ENCODE measurements around the gene MTR.

Gene MTR

GRCh38 chr1:236809148-236809547 is 14.1 kb downstream of the MTR start:
- Histone ChIP-seq H3K36me3 (ENCODE audit: control insufficient read depth, low read depth, low read length) (no peaks in the 10 kb centered on the region), H3K9me3 (ENCODE audit: control insufficient read depth, low read depth, low read length) (no peaks in the 10 kb centered on the region), H3K27ac (ENCODE audit: low read length) (no peak overlapping the region), H3K27me3 (ENCODE audit: control insufficient read depth, insufficient read depth, low read length) (no peaks in the 10 kb centered on the region), H3K4me1 (ENCODE audit: control insufficient read depth, low read depth, low read length) (no peaks in the 10 kb centered on the region), H3K9ac (ENCODE audit: low read length) (no peak overlapping the region), H3K4me3 (ENCODE audit: low read length) (no peak overlapping the region)

- no peaks in the 10 kb centered on the region for H3K27me3 ChIP-seq (ENCODE audit: control insufficient read depth, insufficient read depth, low read length)
- no peak overlapping the region for H3K4me3 ChIP-seq (ENCODE audit: low read length)
- H3K27ac ChIP-seq (ENCODE audit: low read length), result no peak overlapping the region
- no peaks in the 10 kb centered on the region for H3K4me1 ChIP-seq (ENCODE audit: control insufficient read depth, low read depth, low read length)
- no peaks in the 10 kb centered on the region for H3K9me3 ChIP-seq (ENCODE audit: control insufficient read depth, low read depth, low read length)
- H3K9ac ChIP-seq (ENCODE audit: low read length), result no peak overlapping the region
- peaks cover 6% of the 10 kb centered on the region for H3K36me3 ChIP-seq (ENCODE audit: control insufficient read depth, low read depth, low read length)
These were observed 14.9 kb downstream of the MTR start for GRCh38 chr1:236810018-236810417.

- Histone ChIP-seq H3K9ac (ENCODE audit: low read length) (no peak overlapping the region), H3K9me3 (ENCODE audit: control insufficient read depth, low read depth, low read length) (no peaks in the 10 kb centered on the region), H3K27ac (ENCODE audit: low read length) (no peak overlapping the region), H3K36me3 (ENCODE audit: control insufficient read depth, low read depth, low read length) (peaks cover 17% of the 10 kb centered on the region), H3K27me3 (ENCODE audit: control insufficient read depth, insufficient read depth, low read length) (no peaks in the 10 kb centered on the region), H3K4me3 (ENCODE audit: low read length) (no peak overlapping the region), H3K4me1 (ENCODE audit: control insufficient read depth, low read depth, low read length) (no peaks in the 10 kb centered on the region)
These were observed 17.4 kb downstream of the MTR start for GRCh38 chr1:236812334-236813030.

GRCh38 chr1:236815941-236816340 is 20.8 kb downstream of the MTR start:
- no peak overlapping the region for H3K9ac ChIP-seq (ENCODE audit: low read length)
- H3K27ac ChIP-seq (ENCODE audit: low read length), result no peak overlapping the region
- H3K4me1 ChIP-seq (ENCODE audit: control insufficient read depth, low read depth, low read length), result no peaks in the 10 kb centered on the region
- H3K4me3 ChIP-seq (ENCODE audit: low read length), result no peak overlapping the region
- peaks cover 21% of the 10 kb centered on the region for H3K36me3 ChIP-seq (ENCODE audit: control insufficient read depth, low read depth, low read length)
- H3K9me3 ChIP-seq (ENCODE audit: control insufficient read depth, low read depth, low read length), result no peaks in the 10 kb centered on the region
- no peaks in the 10 kb centered on the region for H3K27me3 ChIP-seq (ENCODE audit: control insufficient read depth, insufficient read depth, low read length)

GRCh38 chr1:236819856-236820255 is 24.8 kb downstream of the MTR start:
- H3K9ac ChIP-seq (ENCODE audit: low read length), result no peak overlapping the region
- H3K27me3 ChIP-seq (ENCODE audit: control insufficient read depth, insufficient read depth, low read length), result no peaks in the 10 kb centered on the region
- no peak overlapping the region for H3K4me3 ChIP-seq (ENCODE audit: low read length)
- no peaks in the 10 kb centered on the region for H3K9me3 ChIP-seq (ENCODE audit: control insufficient read depth, low read depth, low read length)
- no peaks in the 10 kb centered on the region for H3K4me1 ChIP-seq (ENCODE audit: control insufficient read depth, low read depth, low read length)
- peaks cover 21% of the 10 kb centered on the region for H3K36me3 ChIP-seq (ENCODE audit: control insufficient read depth, low read depth, low read length)
- H3K27ac ChIP-seq (ENCODE audit: low read length), result no peak overlapping the region

- H3K36me3 ChIP-seq (ENCODE audit: control insufficient read depth, low read depth, low read length), result peaks cover 19% of the 10 kb centered on the region
These were observed 26.1 kb downstream of the MTR start for GRCh38 chr1:236821091-236821627.

GRCh38 chr1:236823559-236823958 is 28.5 kb downstream of the MTR start:
- H3K4me3 ChIP-seq (ENCODE audit: low read length), result no peak overlapping the region
- no peaks in the 10 kb centered on the region for H3K9me3 ChIP-seq (ENCODE audit: control insufficient read depth, low read depth, low read length)
- H3K27me3 ChIP-seq (ENCODE audit: control insufficient read depth, insufficient read depth, low read length), result no peaks in the 10 kb centered on the region
- H3K4me1 ChIP-seq (ENCODE audit: control insufficient read depth, low read depth, low read length), result no peaks in the 10 kb centered on the region
- no peak overlapping the region for H3K9ac ChIP-seq (ENCODE audit: low read length)
- peaks cover 23% of the 10 kb centered on the region for H3K36me3 ChIP-seq (ENCODE audit: control insufficient read depth, low read depth, low read length)
- H3K27ac ChIP-seq (ENCODE audit: low read length), result no peak overlapping the region

More at GRCh38 chr1:236821091-236821627, 26.1 kb downstream of the MTR start:
- H3K4me1 ChIP-seq (ENCODE audit: control insufficient read depth, low read depth, low read length), result no peaks in the 10 kb centered on the region
- no peaks in the 10 kb centered on the region for H3K9me3 ChIP-seq (ENCODE audit: control insufficient read depth, low read depth, low read length)
- H3K9ac ChIP-seq (ENCODE audit: low read length), result no peak overlapping the region
- H3K4me3 ChIP-seq (ENCODE audit: low read length), result no peak overlapping the region
- no peaks in the 10 kb centered on the region for H3K27me3 ChIP-seq (ENCODE audit: control insufficient read depth, insufficient read depth, low read length)
- H3K27ac ChIP-seq (ENCODE audit: low read length), result no peak overlapping the region

GRCh38 chr1:236829085-236829484 is 34.0 kb downstream of the MTR start:
- H3K36me3 ChIP-seq (ENCODE audit: control insufficient read depth, low read depth, low read length), result peaks cover 33% of the 10 kb centered on the region
- no peak overlapping the region for H3K4me3 ChIP-seq (ENCODE audit: low read length)
- H3K4me1 ChIP-seq (ENCODE audit: control insufficient read depth, low read depth, low read length), result no peaks in the 10 kb centered on the region
- no peaks in the 10 kb centered on the region for H3K9me3 ChIP-seq (ENCODE audit: control insufficient read depth, low read depth, low read length)
- no peak overlapping the region for H3K9ac ChIP-seq (ENCODE audit: low read length)
- H3K27ac ChIP-seq (ENCODE audit: low read length), result no peak overlapping the region
- H3K27me3 ChIP-seq (ENCODE audit: control insufficient read depth, insufficient read depth, low read length), result no peaks in the 10 kb centered on the region

- Histone ChIP-seq H3K36me3 (ENCODE audit: control insufficient read depth, low read depth, low read length) (peaks cover 27% of the 10 kb centered on the region), H3K9me3 (ENCODE audit: control insufficient read depth, low read depth, low read length) (no peaks in the 10 kb centered on the region)
These were observed 35.0 kb downstream of the MTR start for GRCh38 chr1:236830116-236830515.

GRCh38 chr1:236830560-236830959 is 35.5 kb downstream of the MTR start:
- H3K27ac ChIP-seq (ENCODE audit: low read length), result no peak overlapping the region

More at GRCh38 chr1:236830116-236830515, 35.0 kb downstream of the MTR start:
- Histone ChIP-seq H3K9ac (ENCODE audit: low read length) (no peak overlapping the region), H3K27me3 (ENCODE audit: control insufficient read depth, insufficient read depth, low read length) (no peaks in the 10 kb centered on the region), H3K4me3 (ENCODE audit: low read length) (no peak overlapping the region), H3K27ac (ENCODE audit: low read length) (no peak overlapping the region), H3K4me1 (ENCODE audit: control insufficient read depth, low read depth, low read length) (no peaks in the 10 kb centered on the region)

GRCh38 chr1:236833575-236833974 is 38.5 kb downstream of the MTR start:
- peaks cover 37% of the 10 kb centered on the region for H3K36me3 ChIP-seq (ENCODE audit: control insufficient read depth, low read depth, low read length)
- H3K9me3 ChIP-seq (ENCODE audit: control insufficient read depth, low read depth, low read length), result no peaks in the 10 kb centered on the region
- no peak overlapping the region for H3K4me3 ChIP-seq (ENCODE audit: low read length)
- H3K4me1 ChIP-seq (ENCODE audit: control insufficient read depth, low read depth, low read length), result no peaks in the 10 kb centered on the region
- no peaks in the 10 kb centered on the region for H3K27me3 ChIP-seq (ENCODE audit: control insufficient read depth, insufficient read depth, low read length)
- no peak overlapping the region for H3K27ac ChIP-seq (ENCODE audit: low read length)
- H3K9ac ChIP-seq (ENCODE audit: low read length), result no peak overlapping the region

More at GRCh38 chr1:236830560-236830959, 35.5 kb downstream of the MTR start:
- Histone ChIP-seq H3K27me3 (ENCODE audit: control insufficient read depth, insufficient read depth, low read length) (no peaks in the 10 kb centered on the region), H3K4me1 (ENCODE audit: control insufficient read depth, low read depth, low read length) (no peaks in the 10 kb centered on the region), H3K4me3 (ENCODE audit: low read length) (no peak overlapping the region), H3K9ac (ENCODE audit: low read length) (no peak overlapping the region), H3K36me3 (ENCODE audit: control insufficient read depth, low read depth, low read length) (peaks cover 29% of the 10 kb centered on the region), H3K9me3 (ENCODE audit: control insufficient read depth, low read depth, low read length) (no peaks in the 10 kb centered on the region)

- H3K36me3 ChIP-seq (ENCODE audit: control insufficient read depth, low read depth, low read length), result peaks cover 38% of the 10 kb centered on the region
- no peaks in the 10 kb centered on the region for H3K4me1 ChIP-seq (ENCODE audit: control insufficient read depth, low read depth, low read length)
- H3K9ac ChIP-seq (ENCODE audit: low read length), result no peak overlapping the region
- H3K4me3 ChIP-seq (ENCODE audit: low read length), result no peak overlapping the region
- H3K9me3 ChIP-seq (ENCODE audit: control insufficient read depth, low read depth, low read length), result no peaks in the 10 kb centered on the region
- H3K27ac ChIP-seq (ENCODE audit: low read length), result no peak overlapping the region
- no peaks in the 10 kb centered on the region for H3K27me3 ChIP-seq (ENCODE audit: control insufficient read depth, insufficient read depth, low read length)
These were observed 39.8 kb downstream of the MTR start for GRCh38 chr1:236834876-236835275.
